Measurements from ENCODE around the gene STOX1.

- TF ChIP-seq CTCF (IDR thresholded peaks at IDR 0.05; ENCODE audit: insufficient read depth, low read length, poor library complexity, severe bottlenecking), result no peak
- no peak for TF ChIP-seq EZH2phosphoT487 (conservative IDR thresholded peaks at IDR 0.05; ENCODE audit: low read length)
Observed at GRCh38 chr10:68800211-68800610, 27.1 kb upstream of the STOX1 start.

Data from SU-DHL-6 (cell line).